ENCODE results near the gene FAM174B.
A peak's percentile ranks its signal among the peaks of the same experiment; 100 is the strongest.

The FAM174B gene

DNA sequence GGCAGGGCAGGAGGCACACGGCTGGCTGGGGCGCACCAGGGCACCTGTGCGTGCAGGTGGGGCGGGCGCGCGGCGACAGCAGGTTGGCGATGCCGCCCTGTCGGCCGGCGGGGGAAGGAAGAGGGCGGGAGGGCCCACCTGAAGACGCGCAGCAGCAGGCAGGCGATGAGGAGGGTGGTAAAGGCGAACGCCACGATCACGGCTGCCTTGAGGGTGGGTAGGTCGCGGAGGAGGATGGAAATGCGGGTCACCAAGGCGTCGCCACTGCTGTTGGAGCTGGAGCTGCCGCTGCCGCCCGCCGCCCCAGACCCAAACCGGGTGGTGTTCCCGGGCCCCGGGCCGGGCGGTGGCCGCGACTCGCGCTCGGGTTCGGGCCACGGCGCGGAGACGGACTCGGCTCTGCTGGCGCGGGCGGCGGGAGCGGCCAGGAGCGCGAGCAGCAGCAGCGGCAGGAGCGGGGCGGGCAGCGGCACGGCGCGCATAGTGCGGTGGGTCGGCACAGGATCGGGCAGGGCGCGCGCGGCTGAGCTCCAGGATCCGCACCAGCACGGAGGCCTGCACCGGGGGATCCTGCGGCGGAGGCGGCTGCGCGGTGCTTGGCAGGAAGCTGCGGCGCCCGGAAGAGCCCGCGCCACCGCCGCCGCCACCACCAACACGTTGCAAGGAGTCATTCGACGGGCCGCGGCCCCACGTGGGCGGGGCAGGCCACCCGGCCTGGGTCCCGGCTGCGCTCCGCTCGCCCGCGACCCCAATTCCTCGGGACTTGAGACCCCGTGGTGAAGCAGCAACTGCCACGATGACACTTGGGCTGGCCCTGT is at the start of gene FAM174B:
Gene FAM174B (minus strand): TSS at position 598 of the 818 bp plus-strand sequence.
- Histone ChIP-seq H3K27me3 (ENCODE audit: low read depth) (no peaks in the 10 kb centered on the region), H3K4me3 (peak within 1 kb of the TSS; percentile 39), H3K9me3 (no peaks in the 10 kb centered on the region), H3K36me3 (replicated peaks) (no peaks in the 10 kb centered on the region), H3K4me1 (peaks cover 15% of the 10 kb centered on the region)
- peak; percentile 49 to 68 for DNase-seq (ENCODE audit: low spot score in 2 of 2)
- in situ Hi-C loops (cut with MboI; ENCODE audit: low sequenced_read_pairs), result no loop called here

DNA sequence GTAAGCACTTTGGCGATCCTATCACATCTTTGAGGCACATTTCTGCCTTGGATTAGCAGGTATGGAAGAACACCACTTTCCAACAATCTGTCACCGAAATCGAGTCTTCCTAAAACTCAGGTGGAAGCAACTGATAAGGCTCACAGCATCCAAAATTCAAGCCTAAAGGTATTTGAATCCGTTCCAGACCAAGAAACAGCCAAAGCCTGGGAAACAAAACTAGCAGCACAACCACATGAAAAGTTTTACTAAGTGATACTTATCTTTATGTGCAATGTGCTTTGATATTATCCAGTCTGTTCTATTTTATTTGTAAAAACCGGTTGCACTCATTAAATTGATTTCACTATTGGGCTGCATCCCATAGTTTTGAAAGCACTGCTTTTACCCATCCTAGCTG is 40.5 kb upstream of the FAM174B start:
- in situ Hi-C loops (cut with MboI; ENCODE audit: low sequenced_read_pairs), result no loop called here
- Histone ChIP-seq H3K4me1 (peaks cover under 1% of the 10 kb centered on the region; the same call in 1 of the 2 replicates), H3K4me3 (no peak overlapping the region), H3K9me3 (no peaks in the 10 kb centered on the region), H3K36me3 (replicated peaks) (no peaks in the 10 kb centered on the region), H3K27me3 (ENCODE audit: low read depth) (no peaks in the 10 kb centered on the region)
- DNase-seq (ENCODE audit: low spot score in 2 of 2), result no peak

DNA sequence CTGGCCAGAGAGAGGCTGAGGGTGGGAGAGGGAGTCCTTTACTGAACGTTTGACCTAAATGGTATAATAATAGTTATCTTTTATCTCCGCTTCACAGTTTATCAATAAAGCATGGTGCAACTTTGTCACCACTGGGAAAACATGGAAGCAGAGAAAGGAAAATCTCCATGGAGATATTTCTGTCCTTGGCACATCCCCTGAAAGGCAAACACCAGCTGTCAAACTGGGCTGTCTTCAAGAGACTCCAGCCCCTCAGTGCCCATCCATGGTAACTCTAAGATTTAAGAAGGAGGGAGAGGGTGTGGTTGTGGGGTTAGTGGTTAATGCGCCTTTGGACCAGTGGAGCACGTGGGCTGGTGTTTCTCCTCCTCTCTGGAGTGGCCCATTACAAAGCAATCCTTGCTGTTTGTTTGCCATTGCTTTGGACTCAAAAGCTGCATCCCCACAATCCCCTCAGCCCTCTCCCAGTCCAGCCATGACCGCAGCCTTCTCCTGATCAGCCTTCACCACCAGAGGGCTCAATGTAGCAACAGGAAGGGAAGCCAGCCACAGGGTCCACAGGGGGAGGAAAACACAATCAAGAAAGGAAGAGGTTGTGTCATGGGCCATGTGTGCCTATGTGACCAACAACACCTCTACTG is 38.2 kb upstream of the FAM174B start:
- Histone ChIP-seq H3K27me3 (ENCODE audit: low read depth) (no peaks in the 10 kb centered on the region), H3K4me1 (peaks cover 4% of the 10 kb centered on the region), H3K9me3 (peaks cover 2% of the 10 kb centered on the region; the same call in 1 of the 2 replicates), H3K4me3 (no peak overlapping the region), H3K36me3 (replicated peaks) (no peaks in the 10 kb centered on the region)
- peak; percentile 59 to 80 for DNase-seq (ENCODE audit: low spot score in 2 of 2)
- in situ Hi-C loops (cut with MboI; ENCODE audit: low sequenced_read_pairs), result no loop called here

DNA sequence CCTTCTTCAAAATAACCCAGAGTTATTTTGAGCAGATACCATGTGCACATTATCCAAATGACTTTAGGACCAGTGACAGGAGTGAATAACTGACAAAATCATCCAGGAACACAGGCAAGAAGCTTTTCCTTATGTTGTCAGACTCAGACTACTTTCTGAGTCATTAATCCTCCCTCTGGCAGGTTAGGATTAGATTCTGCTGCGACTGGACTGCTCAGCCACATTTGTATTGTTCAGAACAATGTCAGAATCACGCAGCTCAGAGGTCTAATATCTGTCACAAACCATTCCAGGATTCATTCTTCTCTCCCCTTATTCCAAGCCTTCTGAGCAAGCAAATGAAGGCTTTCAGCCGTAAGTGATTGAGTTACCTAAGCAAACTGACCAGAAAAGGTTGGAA is 34.8 kb upstream of the FAM174B start:
- Histone ChIP-seq H3K4me3 (no peak overlapping the region), H3K4me1 (peaks cover 4% of the 10 kb centered on the region), H3K27me3 (ENCODE audit: low read depth) (no peaks in the 10 kb centered on the region), H3K9me3 (peaks cover 2% of the 10 kb centered on the region; the same call in 1 of the 2 replicates), H3K36me3 (replicated peaks) (no peaks in the 10 kb centered on the region)
- in situ Hi-C loops (cut with MboI; ENCODE audit: low sequenced_read_pairs), result no loop called here
- peak in 1 of 2 experiments; percentile 20 for DNase-seq (ENCODE audit: low spot score in 2 of 2)

DNA sequence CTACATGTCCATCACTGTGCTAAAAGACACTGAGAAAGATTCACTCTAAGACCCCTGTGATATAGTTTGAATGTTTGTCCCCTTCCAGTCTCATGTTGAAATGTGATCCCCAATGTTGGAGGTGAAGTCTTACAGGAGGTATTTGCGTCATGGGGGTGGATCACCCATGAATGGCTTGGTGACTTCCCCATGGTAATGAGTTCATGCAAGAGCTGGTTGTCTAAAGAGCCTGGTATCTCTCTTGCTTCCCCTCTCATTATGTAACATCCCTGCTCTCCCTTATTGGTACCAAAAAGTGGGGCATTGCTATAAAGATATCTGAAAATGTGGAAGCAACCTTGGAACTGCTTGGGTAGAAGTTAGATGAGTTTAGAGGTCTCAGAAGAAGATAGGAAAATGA is 32.2 kb upstream of the FAM174B start:
- Histone ChIP-seq H3K27me3 (ENCODE audit: low read depth) (no peaks in the 10 kb centered on the region), H3K36me3 (replicated peaks) (no peaks in the 10 kb centered on the region), H3K4me1 (peaks cover 4% of the 10 kb centered on the region; the same call in 1 of the 2 replicates), H3K4me3 (no peak overlapping the region), H3K9me3 (peaks cover 2% of the 10 kb centered on the region; the same call in 1 of the 2 replicates)
- in situ Hi-C loops (cut with MboI; ENCODE audit: low sequenced_read_pairs), result no loop called here
- DNase-seq (ENCODE audit: low spot score in 2 of 2), result no peak

DNA sequence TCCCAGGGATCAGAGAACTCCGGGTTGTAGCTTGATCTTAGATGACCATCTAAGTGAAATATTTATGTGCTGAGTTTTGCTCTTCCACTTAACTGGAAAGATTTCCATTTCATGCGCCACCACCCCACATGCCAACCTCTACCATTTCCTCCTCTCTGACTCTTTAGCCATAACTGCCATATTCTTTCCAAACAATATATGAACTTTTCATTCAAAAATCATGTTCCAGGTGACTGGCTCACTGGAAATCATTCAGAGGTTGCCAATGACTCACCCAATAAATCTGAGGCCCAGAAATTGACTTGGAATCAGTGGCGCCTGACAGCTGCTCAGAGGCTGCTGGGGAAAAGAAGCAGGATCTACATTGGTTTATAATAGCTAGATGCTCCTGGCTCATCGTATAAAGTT is 31.6 kb upstream of the FAM174B start:
- Histone ChIP-seq H3K4me1 (peaks cover 4% of the 10 kb centered on the region; the same call in 1 of the 2 replicates), H3K4me3 (no peak overlapping the region), H3K27me3 (ENCODE audit: low read depth) (no peaks in the 10 kb centered on the region), H3K36me3 (replicated peaks) (no peaks in the 10 kb centered on the region), H3K9me3 (peaks cover 2% of the 10 kb centered on the region; the same call in 1 of the 2 replicates)
- in situ Hi-C loops (cut with MboI; ENCODE audit: low sequenced_read_pairs), result no loop called here
- DNase-seq (ENCODE audit: low spot score in 2 of 2), result no peak

DNA sequence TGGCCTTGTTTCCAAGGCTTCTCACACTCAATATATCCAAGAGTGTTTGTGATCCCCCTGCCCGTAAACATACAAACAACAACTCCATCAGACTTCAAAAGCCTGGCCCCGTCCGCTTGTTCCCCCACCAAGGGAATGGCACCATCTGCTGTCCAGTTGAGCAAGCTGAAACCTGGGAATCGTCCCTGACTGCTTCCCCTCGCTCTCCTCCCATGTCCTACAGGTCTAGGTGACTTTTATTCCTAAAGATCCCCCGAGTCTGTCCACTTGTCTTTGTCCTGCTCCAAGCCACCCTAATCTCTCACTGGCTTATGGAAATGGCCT is 27.9 kb upstream of the FAM174B start:
- H3K4me3 ChIP-seq, result no peak overlapping the region
- H3K27me3 ChIP-seq (ENCODE audit: low read depth), result no peaks in the 10 kb centered on the region
- H3K36me3 ChIP-seq (replicated peaks), result no peaks in the 10 kb centered on the region
- H3K4me1 ChIP-seq, result no peaks in the 10 kb centered on the region; the same call in 1 of the 2 replicates
- no peaks in the 10 kb centered on the region; the same call in 1 of the 2 replicates for H3K9me3 ChIP-seq
- DNase-seq (ENCODE audit: low spot score in 2 of 2), result peak; percentile 21 to 59
- in situ Hi-C loops (cut with MboI; ENCODE audit: low sequenced_read_pairs), result no loop called here

DNA sequence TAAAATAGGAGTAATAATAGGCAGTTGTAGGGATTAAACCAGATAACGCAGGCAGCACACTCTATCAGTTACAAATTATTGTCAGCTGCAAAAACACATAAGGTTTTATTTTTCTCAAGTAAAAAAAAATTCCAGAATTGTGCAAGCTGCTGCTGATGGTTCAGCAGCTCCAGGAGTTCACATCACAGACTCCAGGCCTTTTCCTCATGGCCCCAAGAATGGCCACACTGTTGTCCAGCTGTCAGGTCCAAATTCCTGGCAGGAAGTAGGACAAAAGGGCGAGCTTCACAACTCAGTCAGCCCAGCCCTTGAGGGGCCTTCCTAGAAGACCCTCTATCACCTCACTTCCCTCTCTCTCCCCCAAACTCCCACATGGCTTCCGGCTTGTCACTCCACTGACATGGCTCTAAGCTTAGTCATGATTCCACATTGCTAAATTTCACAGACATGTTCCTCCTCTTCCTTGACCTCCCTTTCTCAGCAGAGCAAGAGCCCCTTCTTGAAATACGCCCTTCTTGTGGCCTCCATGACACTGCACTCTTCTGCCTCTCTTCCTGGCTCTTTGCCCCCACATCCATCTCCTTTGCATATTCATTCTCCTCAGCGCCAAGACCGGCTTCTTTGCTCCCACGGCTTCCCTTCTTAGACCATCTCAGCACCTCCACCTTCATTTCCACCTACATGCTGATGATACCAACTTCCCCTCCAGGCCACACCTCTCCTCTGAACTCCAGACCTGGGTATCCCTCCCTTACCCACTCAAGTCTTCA is 27.4 kb upstream of the FAM174B start:
- H3K36me3 ChIP-seq (replicated peaks), result no peaks in the 10 kb centered on the region
- in situ Hi-C loops (cut with MboI; ENCODE audit: low sequenced_read_pairs), result no loop called here
- DNase-seq (ENCODE audit: low spot score in 2 of 2), result no peak
- no peaks in the 10 kb centered on the region for H3K9me3 ChIP-seq
- no peaks in the 10 kb centered on the region for H3K27me3 ChIP-seq (ENCODE audit: low read depth)
- H3K4me3 ChIP-seq, result no peak overlapping the region
- no peaks in the 10 kb centered on the region; the same call in 1 of the 2 replicates for H3K4me1 ChIP-seq

DNA sequence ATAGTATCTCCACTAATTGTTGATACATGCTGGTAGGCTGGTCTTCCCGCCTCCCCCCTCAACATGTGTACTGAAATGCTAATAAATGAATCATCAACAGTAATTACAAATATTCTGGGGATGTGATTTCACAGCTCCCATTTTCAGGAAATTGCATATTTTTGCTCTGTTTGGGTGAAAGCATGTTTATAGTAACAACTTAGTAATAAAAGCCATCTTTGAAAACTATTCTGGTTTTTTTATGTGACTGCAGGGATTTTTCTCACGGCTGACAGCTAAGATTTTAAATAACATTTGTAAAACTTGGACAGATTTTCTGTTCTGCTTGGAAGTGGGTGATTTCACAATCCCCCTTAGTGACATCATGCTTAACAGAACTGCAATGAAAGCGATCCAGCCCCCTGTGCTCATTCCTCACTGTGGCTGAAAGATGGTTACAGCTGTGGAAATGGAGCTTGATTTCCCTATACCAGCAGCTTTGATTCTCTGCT is 25.6 kb upstream of the FAM174B start:
- no peaks in the 10 kb centered on the region for H3K27me3 ChIP-seq (ENCODE audit: low read depth)
- H3K36me3 ChIP-seq (replicated peaks), result no peaks in the 10 kb centered on the region
- H3K4me3 ChIP-seq, result no peak overlapping the region
- DNase-seq (ENCODE audit: low spot score in 2 of 2), result no peak
- in situ Hi-C loops (cut with MboI; ENCODE audit: low sequenced_read_pairs), result no loop called here
- H3K4me1 ChIP-seq, result peaks cover 5% of the 10 kb centered on the region
- no peaks in the 10 kb centered on the region for H3K9me3 ChIP-seq

DNA sequence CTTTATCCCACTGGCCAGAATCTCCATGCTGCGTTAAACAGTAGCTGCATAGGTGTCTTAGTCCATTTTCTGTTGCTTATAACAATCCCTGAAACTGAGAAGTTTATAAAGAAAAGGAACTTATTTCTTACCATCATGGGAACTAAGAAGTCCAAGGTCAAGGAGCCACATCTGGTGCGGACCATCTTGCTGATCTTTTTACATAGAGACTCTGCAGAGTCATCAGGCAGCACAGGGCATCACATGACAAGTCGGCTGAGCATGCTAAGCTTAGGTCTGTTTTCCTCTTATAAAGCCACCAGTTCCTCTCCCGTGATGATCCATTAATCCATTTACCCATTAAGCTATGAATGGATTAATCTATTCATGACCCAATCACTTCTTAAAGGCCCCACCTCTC is 22.4 kb upstream of the FAM174B start:
- no peak for DNase-seq (ENCODE audit: low spot score in 2 of 2)
- peaks cover 5% of the 10 kb centered on the region for H3K4me1 ChIP-seq
- no peaks in the 10 kb centered on the region for H3K9me3 ChIP-seq
- H3K27me3 ChIP-seq (ENCODE audit: low read depth), result no peaks in the 10 kb centered on the region
- no peaks in the 10 kb centered on the region for H3K36me3 ChIP-seq (replicated peaks)
- no peak overlapping the region for H3K4me3 ChIP-seq
- in situ Hi-C loops (cut with MboI; ENCODE audit: low sequenced_read_pairs), result no loop called here

DNA sequence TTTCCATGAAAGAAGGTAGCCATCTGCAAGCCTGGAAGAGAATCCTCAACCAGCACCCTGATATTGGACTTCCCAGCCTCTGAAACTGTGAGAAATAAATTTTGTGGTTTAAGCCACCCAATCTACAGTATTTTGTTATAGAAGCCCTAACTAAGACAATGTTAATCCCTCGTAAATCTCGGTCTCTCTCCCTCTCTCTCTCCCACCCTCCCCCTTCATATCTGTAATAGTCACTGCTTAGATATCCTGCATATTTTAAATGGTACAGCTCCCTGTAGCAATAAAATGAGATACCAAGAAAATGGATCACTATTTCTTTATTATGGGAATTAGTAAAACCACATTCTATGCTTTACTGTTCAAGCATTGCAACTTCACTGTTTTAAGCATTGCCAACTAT is 21.0 kb upstream of the FAM174B start:
- H3K4me1 ChIP-seq, result peaks cover 5% of the 10 kb centered on the region
- no peak for DNase-seq (ENCODE audit: low spot score in 2 of 2)
- H3K27me3 ChIP-seq (ENCODE audit: low read depth), result no peaks in the 10 kb centered on the region
- H3K36me3 ChIP-seq (replicated peaks), result no peaks in the 10 kb centered on the region
- no peak overlapping the region for H3K4me3 ChIP-seq
- in situ Hi-C loops (cut with MboI; ENCODE audit: low sequenced_read_pairs), result no loop called here
- H3K9me3 ChIP-seq, result no peaks in the 10 kb centered on the region

DNA sequence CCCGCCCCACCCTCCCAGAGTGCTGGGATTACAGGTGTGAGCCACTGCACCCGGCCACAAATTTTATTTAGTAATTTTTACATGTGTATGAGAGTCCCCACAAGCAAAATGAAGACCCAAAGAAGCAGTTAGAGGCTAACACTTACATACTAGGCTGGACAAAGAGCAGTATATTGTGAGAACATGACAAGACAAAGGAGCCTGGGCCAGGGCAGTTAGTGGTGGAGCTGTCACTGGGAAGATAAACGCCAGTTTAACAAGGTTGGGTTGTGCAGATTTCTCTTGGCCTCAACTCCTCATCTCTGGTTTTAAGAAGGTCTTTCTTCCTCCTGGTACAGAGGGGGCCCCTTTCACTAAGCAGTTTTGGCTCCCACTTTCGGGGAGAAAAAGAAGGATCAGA is 19.9 kb upstream of the FAM174B start:
- Histone ChIP-seq H3K4me1 (peaks cover 9% of the 10 kb centered on the region), H3K36me3 (replicated peaks) (no peaks in the 10 kb centered on the region), H3K27me3 (ENCODE audit: low read depth) (no peaks in the 10 kb centered on the region), H3K9me3 (no peaks in the 10 kb centered on the region), H3K4me3 (no peak overlapping the region)
- DNase-seq (ENCODE audit: low spot score in 2 of 2), result no peak
- in situ Hi-C loops (cut with MboI; ENCODE audit: low sequenced_read_pairs), result no loop called here

DNA sequence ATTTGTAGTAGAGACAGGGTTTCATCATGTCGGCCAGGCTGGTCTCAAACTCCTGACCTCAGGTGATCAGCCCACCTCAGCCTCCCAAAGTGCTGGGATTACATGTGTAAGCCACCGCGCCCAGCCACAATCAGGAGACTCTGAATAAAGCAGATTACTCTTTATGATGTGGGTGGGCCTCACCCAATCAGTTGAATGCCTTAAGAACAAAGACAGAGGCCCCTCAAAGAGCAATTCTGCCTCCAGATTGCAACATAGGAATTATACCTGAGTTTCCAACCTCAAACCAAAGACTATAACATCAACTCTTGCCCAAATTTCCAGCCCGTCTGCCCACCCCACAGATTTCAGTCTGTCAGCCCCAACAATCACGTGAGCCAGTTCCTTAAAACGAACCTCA is 18.8 kb upstream of the FAM174B start:
- Histone ChIP-seq H3K4me1 (peaks cover 18% of the 10 kb centered on the region), H3K27me3 (ENCODE audit: low read depth) (no peaks in the 10 kb centered on the region), H3K36me3 (replicated peaks) (no peaks in the 10 kb centered on the region), H3K4me3 (no peak overlapping the region), H3K9me3 (no peaks in the 10 kb centered on the region)
- no peak for DNase-seq (ENCODE audit: low spot score in 2 of 2)
- in situ Hi-C loops (cut with MboI; ENCODE audit: low sequenced_read_pairs), result no loop called here
